Mesenteric fat pad (tissue), 1 donor: Measurements from ENCODE around the gene GINS2. TPM values are rescaled to one million over a fixed set of nuclear protein-coding genes. Genes with fewer than 3 reads are reported as not detected.

Source experiments
- DNase-seq: peaks from one replicate; pipeline ENCODE4 v3.0.0-alpha.2; 2020; ENCODE audit warnings: low spot score
- total RNA-seq: library from RNA; stranded (reverse); fragmentation: NEBNext Ultra II Directional; extraction: Animal tissue kit (Norgen Biotek cat#: 25700); gene quantifications from one replicate; pipeline ENCODE4 v1.2.1, GENCODE V29; 2021
- donor health status: DM: yes; HTN: yes; CAD: no.

The GINS2 gene
- total RNA-seq, 1 donor from 2014 or later: 0.32 TPM

- DNase-seq: no peak
Measured at GRCh38 chr16:85655216-85656129, 33.3 kb downstream of the GINS2 start.

DNA sequence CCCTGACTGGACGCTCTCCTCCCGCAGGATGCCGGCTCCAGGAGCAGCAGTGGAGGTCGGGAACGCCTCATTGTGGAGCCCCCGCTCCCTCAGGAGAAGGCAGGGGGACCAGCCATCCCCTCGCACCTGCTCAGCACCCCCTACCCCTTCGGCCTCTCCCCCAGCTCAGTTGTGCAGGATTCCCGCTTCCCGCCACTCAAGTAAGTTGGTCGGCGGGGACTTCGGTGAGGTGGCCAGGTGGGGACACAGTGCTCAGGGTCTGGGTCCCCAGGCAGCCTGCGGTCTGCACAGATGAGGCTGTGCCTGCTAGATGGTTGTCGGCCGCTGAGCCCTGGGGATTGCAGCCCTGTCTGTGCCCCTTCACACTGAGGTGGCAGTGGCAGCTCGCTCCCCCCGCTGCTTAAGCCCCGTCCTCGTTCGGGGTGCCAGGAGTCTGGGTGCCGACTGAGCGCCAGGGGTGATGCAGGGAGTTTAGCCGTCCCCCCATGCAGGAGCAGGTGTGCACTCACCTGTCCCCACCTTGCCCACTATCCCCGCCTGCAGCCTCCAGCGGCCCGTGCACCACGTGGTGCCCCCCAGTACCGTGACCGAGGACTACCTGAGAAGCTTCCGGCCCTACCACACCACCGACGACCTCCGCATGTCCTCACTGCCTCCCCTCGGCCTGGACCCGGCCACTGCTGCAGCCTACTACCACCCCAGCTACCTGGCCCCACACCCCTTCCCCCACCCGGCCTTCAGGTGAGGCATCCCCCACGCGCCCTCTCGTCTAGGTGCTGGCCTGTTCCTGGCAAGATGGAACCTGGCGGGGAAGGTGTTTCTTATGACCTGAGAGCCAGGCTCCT lies 34.3 kb downstream of the GINS2 start:
- DNase-seq: no peak

DNA sequence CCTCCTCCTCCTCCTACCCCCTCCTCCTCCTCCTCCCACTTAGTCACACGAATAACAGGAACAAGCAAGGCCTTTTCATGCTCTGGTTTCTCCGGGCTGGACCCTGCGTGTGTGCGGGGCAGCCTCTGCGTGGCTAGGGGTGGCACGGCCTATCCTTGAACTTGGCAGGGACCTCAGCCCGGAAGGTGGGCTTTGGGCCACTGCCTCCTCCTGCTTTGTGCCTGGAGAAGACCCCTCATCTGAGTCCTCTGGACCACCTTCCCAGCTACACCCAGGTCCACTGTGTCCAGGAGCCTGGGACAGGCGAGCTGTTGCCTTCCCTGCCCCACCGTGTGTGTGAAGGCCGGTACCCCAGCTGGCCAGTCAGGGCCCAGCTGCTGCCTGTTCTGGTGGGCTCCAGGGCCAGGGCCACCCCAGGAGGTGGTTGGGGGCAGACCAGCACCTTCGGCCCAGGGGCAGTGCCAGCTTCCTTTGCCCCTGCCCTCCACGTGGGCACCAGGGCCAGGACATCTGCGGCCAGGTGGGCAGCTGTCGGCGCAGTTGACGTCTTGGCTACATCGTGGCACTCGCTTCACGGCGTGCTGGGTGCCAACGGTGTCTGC lies 35.4 kb downstream of the GINS2 start:
- DNase-seq: no peak

DNA sequence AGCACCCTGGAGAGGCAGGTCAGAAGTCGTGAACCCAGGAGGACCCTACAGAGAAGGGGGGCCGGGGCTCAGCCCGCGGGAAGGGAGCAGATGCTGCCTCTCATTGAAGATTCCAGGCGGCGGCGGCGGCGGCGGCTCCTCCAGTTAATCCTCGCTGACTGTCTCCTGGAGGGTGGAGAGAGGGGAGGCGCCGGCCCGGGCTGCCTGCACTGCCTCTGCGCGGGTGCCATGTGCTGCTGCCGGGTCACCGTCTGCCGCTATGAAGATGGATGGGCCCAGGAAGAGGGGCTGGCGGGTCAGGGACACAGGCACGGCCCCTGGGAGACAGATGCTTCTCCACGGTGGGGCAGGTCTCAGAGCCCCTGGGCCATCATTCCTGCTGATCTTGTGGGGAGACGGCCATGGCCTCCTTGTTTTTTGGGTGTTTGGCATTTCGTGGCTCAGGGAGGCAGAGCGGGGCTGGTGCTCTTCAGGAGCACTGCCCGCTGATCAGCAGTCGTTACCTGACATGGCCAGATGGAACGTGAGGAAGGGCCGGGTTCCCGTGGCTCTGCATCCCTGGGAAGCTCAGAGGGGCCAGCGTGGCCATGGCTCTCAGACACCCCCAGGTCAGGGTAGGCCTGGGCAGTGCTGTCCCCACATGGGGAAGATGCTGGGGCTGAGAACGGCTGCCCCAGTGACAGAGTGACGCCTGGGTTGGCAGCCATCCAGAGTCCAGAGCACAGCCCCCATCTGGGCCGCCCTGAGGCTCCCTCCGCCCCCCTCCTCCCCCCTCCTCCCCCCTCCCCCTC lies 36.1 kb downstream of the GINS2 start:
- no peak for DNase-seq

DNA sequence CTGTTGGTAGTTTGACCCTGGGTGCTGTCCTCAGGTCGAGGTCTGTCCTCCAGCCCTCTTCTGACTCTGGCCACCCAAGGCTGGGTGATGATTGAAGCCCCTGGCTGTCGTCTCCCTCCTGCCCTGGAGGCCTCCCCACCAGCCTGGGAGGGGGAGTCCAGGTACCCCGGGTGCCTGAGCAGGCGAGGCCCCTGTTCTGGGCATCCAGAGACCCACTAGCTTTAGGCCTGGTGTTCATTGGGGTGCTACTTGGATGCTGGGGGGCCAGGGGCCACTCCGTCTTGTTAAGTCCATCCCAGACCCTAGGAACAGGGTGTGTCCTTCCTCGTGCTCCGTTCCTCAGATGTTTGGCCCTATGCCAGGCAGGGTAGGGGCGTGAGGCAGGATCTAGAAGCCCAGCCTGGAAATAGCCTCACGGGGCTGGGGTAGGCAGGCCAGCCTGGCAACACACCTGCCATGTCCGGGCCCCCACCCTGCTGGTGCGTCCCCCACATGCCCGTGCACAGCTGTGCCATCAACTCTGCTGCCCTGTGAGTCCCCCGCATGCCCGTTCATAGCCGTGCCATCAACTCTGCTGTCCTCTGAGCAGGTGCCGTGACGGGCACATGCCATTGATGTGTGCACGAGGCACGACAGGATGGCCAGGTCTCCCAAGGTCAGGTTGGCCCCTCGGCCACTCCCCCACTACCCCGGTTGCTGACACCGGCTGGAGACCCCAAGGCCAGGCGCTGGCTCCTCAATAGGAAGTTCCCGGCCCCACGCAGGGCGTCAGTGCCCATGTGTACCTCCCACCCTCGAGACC lies 36.9 kb downstream of the GINS2 start:
- no peak for DNase-seq

- no peak for DNase-seq
Measured at GRCh38 chr16:85650844-85651628, 37.7 kb downstream of the GINS2 start.

GRCh38 chr16:85650135-85650843 lies 38.5 kb downstream of the GINS2 start:
- no peak for DNase-seq

DNA sequence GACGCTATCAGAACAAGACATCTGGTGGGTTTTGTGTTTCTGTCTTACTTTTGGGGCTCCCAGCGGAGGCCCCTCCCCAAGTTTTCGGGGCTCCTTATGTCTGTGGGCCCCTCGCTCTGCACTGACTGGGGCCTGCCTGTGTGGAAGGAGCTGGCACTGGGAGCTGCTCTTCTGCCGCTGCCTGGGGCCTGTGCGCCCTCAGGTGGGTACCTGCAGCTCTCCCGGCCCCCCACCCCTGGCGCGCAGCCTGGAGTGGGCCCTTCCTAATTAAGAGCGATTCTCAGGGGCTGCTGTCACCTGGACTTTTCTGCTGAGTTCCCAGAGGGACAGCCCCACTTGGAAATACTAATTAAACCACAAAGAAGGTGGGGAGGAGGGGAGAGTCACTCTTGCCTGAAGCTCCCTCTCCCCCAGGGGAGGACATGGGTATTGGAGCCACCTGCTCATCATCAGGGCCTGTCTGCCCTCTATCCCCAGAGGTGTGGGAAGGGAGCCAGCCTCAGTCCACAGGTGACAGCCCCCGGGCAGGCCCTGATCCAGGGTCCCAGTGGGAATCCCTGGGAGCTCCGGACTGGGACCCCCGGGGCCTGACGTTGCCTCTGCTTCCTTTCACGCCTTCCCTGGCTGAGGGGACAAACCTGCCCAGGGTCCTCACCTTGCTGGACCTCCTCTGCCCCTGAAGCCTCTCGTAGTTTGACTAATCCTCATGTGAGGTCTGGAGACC lies 39.2 kb downstream of the GINS2 start:
- no peak for DNase-seq

- no peak for DNase-seq
Measured at GRCh38 chr16:85648805-85649204, 39.9 kb downstream of the GINS2 start.

GRCh38 chr16:85648070-85648714 lies 40.6 kb downstream of the GINS2 start:
- no peak for DNase-seq

GRCh38 chr16:85646976-85647375 lies 41.8 kb downstream of the GINS2 start:
- DNase-seq: no peak

DNA sequence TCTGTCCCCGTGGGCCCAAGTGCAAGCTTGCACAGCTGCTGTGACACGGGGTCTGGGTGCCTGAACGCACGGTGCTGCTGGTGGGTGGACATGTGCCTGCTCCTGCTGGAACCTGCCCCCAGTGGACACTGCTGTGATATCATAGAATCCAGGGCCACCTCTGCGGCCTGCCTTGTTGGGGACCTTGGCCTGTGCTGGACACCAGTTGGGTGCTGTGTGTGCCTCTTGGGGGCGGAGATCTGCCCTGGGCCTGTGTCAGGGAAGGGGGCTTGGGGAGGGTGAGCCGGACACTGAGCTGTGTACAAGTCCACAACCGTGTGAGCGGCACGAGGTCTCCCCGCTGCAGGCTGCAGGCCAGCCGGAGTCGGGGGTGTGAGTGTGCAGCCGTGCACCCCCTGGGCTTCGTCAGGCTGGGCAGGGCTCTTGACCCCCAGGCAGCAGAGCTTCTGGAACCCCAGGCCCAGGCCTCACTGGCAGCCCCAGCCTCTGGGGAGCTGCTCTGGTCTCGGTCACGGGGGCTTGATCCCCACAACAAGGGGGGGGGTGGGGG lies 42.3 kb downstream of the GINS2 start:
- DNase-seq: no peak

- DNase-seq: no peak
Measured at GRCh38 chr16:85645021-85645589, 43.6 kb downstream of the GINS2 start.

- no peak for DNase-seq
Measured at GRCh38 chr16:85644093-85644712, 44.6 kb downstream of the GINS2 start.

DNA sequence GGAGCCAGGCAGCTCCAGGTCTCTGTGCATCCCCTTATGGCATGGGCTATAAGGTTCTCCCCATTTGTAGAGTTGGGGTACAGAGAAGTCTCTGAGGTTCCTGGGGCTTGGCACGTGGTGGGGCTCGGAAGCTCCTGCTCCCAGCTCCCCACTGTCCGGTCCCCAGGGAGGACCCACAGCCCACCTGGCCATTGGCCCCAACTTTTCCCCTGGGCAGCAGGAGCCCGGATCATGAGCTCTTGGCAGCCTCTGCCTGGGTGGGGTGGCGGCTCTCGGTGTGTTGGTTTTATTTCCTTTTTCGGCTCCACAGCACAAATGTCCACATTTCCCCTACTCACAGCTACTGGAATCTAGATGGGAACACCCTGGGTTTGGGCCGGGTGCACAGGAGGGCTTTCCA lies 45.1 kb downstream of the GINS2 start:
- DNase-seq: no peak

- no peak for DNase-seq
Measured at GRCh38 chr16:85642762-85643358, 45.9 kb downstream of the GINS2 start.
